ENCODE results near the gene OR8J1. TPM values are rescaled to one million over a fixed set of nuclear protein-coding genes. Genes with fewer than 3 reads are reported as not detected.

The OR8J1 gene
- total and polyA plus RNA-seq, 2 of the 8 experiments (the other 6 are each of a cell fraction or from before 2014, with no cell fraction given) = not detected

DNA sequence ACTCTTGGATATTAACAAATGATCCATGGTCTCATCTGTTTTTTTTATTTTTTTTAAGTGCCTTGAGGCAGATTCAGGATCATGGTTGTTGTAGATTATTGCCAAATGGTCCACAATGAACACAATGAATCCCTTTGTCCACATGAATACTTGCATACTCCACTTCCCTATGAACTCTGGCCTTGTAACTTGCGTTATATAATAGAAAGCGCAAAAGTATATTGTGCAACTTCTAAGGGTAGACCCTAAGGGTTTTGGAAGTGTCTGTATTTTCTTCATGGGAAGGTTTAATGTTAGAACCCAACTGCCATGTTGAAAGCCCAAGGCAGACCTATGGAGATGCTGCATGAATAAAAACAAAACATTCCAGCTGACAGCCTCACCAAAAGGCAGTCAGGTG is 50.3 kb downstream of the OR8J1 start:
- no peak overlapping the region for H3K27ac ChIP-seq (ENCODE audit: low read depth, low read length)
- H3K56ac ChIP-seq (replicated peaks; ENCODE audit: insufficient read length, low read depth, low read length) = no peak overlapping the region
- H4K20me1 ChIP-seq (replicated peaks in 1 of 2; ENCODE audit: control insufficient read depth in 1 of 2, insufficient read depth in 2 of 2, low read length in 2 of 2) = no peaks in the 10 kb centered on the region
- no peak overlapping the region for H3K14ac ChIP-seq (ENCODE audit: insufficient read length)
- no peaks in the 10 kb centered on the region for H3K36me3 ChIP-seq (ENCODE audit: control insufficient read depth in 2 of 4, insufficient read depth in 4 of 4, low read length in 3 of 4)
- no peak overlapping the region for H2AK5ac ChIP-seq (ENCODE audit: low read depth, low read length)
- H4K8ac ChIP-seq (ENCODE audit: extremely low read depth, insufficient read depth, low read length) = no peak overlapping the region
- H3K23ac ChIP-seq (ENCODE audit: insufficient read length) = no peak overlapping the region
- H3K4ac ChIP-seq (replicated peaks; ENCODE audit: insufficient read length, low read depth, low read length) = no peak overlapping the region
- no peak overlapping the region for H4K91ac ChIP-seq (replicated peaks; ENCODE audit: insufficient read length, low read length)
- H2BK5ac ChIP-seq (ENCODE audit: low read depth, low read length) = no peak overlapping the region
- H3K18ac ChIP-seq (ENCODE audit: extremely low read depth, low read length) = no peak overlapping the region
- no peak overlapping the region for H3K4me2 ChIP-seq (ENCODE audit: insufficient read depth in 1 of 2, low read depth in 2 of 2, low read length in 2 of 2)
- no peak overlapping the region for H4K5ac ChIP-seq (ENCODE audit: insufficient read length, low read depth, low read length)
- no peaks in the 10 kb centered on the region for H3K23me2 ChIP-seq (ENCODE audit: low read depth, low read length)
- POLR2A ChIA-PET (ENCODE audit: partially characterized antibody) = no interaction called here
- no peak overlapping the region; a peak in 1 of 7 replicates for H3K9ac ChIP-seq (replicated peaks in 1 of 4; ENCODE audit: extremely low read depth in 1 of 4, low read depth in 3 of 4, low read length in 3 of 4)
- CTCF ChIA-PET (ENCODE audit: partially characterized antibody) = interaction anchor here (0.6 kb wide), 1 partner anchor 324 kb away, joined by 3 read pairs; no protein-coding TSS in a partner anchor
- no peak overlapping the region for H2BK20ac ChIP-seq (ENCODE audit: low read length)
- H2BK12ac ChIP-seq (ENCODE audit: low read depth, low read length) = no peak overlapping the region
- no peaks in the 10 kb centered on the region for H3K79me1 ChIP-seq (ENCODE audit: low read depth, low read length)
- WGBS, 2 experiments (ENCODE audit: extremely low coverage in 1 of 2, insufficient coverage in 1 of 2, insufficient read length in 1 of 2, insufficient replicate concordance in 2 of 2, low coverage in 1 of 2, low lambda C conversion rate in 2 of 2, missing lambda C conversion rate in 1 of 2) = 97% methylated on average over 2 of the region's 2 CpGs; no CpG with 5 or more reads in 1 of the 2 experiments
- peaks cover 0 to 6% of the 10 kb centered on the region in 2 experiments; a peak in 1 of 4 replicates for H3K9me3 ChIP-seq (ENCODE audit: insufficient read depth in 2 of 2, low read depth in 1 of 2, low read length in 1 of 2)
- no peaks in the 10 kb centered on the region for H3K4me1 ChIP-seq (replicated peaks in 1 of 4; ENCODE audit: control insufficient read depth in 3 of 4, insufficient read depth in 4 of 4, low read length in 3 of 4)
- no peaks in the 10 kb centered on the region for H3K27me3 ChIP-seq (replicated peaks in 1 of 4; ENCODE audit: control insufficient read depth in 3 of 4, extremely low read depth in 1 of 4, insufficient read depth in 3 of 4, low read length in 3 of 4)
- H2BK120ac ChIP-seq (replicated peaks; ENCODE audit: low read depth, low read length) = no peak overlapping the region
- H3K79me2 ChIP-seq (ENCODE audit: control insufficient read depth in 1 of 2, insufficient read depth in 2 of 2, low read length in 2 of 2) = no peaks in the 10 kb centered on the region
- FAIRE-seq = no peak
- H2AFZ ChIP-seq (ENCODE audit: low read length) = no peak overlapping the region
- no peak overlapping the region for H3K4me3 ChIP-seq (ENCODE audit: extremely low read depth in 1 of 4, insufficient read depth in 2 of 4, low read depth in 3 of 4, low read length in 4 of 4)
- no peak for DNase-seq (ENCODE audit: low read depth in 1 of 2, low spot score in 2 of 2)
- H2BK15ac ChIP-seq (ENCODE audit: low read length) = no peak overlapping the region
- TF ChIP-seq YY1 (IDR thresholded peaks at IDR 0.05; ENCODE audit: low read depth, low read length) = no peak
- TF ChIP-seq CEBPB (IDR thresholded peaks at IDR 0.05; ENCODE audit: low read depth, low read length) = no peak
- no peak for TF ChIP-seq SRF (IDR thresholded peaks at IDR 0.05; ENCODE audit: low read depth, low read length)
- TF ChIP-seq EP300 (IDR thresholded peaks at IDR 0.05; ENCODE audit: borderline replicate concordance in 1 of 2, low read depth in 2 of 2, low read length in 2 of 2) = no peak
- TF ChIP-seq TEAD4 (IDR thresholded peaks at IDR 0.05; ENCODE audit: low read depth, low read length) = no peak
- TF ChIP-seq TAF7 (optimal IDR thresholded peaks at IDR 0.05; ENCODE audit: borderline replicate concordance, low read depth, low read length) = no peak
- no peak for TF ChIP-seq FOSL1 (IDR thresholded peaks at IDR 0.05; ENCODE audit: insufficient read depth, low read depth, low read length)
- TF ChIP-seq KDM5A (IDR thresholded peaks at IDR 0.05; ENCODE audit: low read length) = no peak
- no peak for TF ChIP-seq SP2 (IDR thresholded peaks at IDR 0.05; ENCODE audit: low read length)
- TF ChIP-seq SIRT6 (IDR thresholded peaks at IDR 0.05; ENCODE audit: low read length) = no peak
- TF ChIP-seq BACH1 (IDR thresholded peaks at IDR 0.05; ENCODE audit: low read length) = no peak
- no peak for TF ChIP-seq RXRA (IDR thresholded peaks at IDR 0.05; ENCODE audit: insufficient read depth, low read depth, low read length)
- no peak for TF ChIP-seq PHF8 (conservative IDR thresholded peaks at IDR 0.05; ENCODE audit: low read depth, low read length)
- TF ChIP-seq POU5F1 (IDR thresholded peaks at IDR 0.05; ENCODE audit: low read depth, low read length) = no peak
- no peak for TF ChIP-seq BRCA1 (IDR thresholded peaks at IDR 0.05; ENCODE audit: low read depth, low read length)
- no peak for TF ChIP-seq EZH2 (IDR thresholded peaks at IDR 0.05; ENCODE audit: low read depth, low read length, severe bottlenecking)

Measured in H1 (cell line).